ENCODE measurements around the gene FRG2B.
"Not testable (repeated sequence)": the region's sequence is repeated elsewhere in the genome, so short reads cannot be mapped to it uniquely, and the experiment has no call there.

The FRG2B gene

DNA sequence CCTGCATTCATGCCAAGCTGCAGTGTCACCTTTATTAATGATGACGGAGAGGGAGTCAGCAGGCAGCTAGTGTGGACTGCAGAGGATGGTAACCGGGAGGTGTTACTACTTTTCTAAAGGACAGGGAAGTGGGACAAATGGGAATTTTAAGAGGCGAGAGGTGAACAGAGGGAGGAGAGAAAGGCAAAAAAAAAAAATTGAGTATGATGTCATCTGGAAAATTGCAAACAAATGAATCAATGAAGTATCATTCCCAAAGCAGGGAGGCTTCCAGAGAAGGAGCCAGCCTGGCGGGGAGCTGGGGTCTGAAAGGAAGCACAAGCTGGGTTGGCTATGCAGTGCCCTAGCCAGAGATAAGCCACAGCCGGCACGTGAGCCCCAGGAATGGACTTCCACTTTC is 12.9 kb downstream of the FRG2B start:
- Histone ChIP-seq H3K27me3 (ENCODE audit: low read length) (no peaks in the 10 kb centered on the region), H3K36me3 (ENCODE audit: low read length) (no peaks in the 10 kb centered on the region), H3K4me2 (ENCODE audit: low read depth, low read length, poor library complexity, severe bottlenecking) (no peak overlapping the region), H3K9me2 (replicated peaks; ENCODE audit: insufficient read depth, low read length) (no peaks in the 10 kb centered on the region), H3F3A (ENCODE audit: insufficient read depth) (no peaks in the 10 kb centered on the region), H3K4me3 (ENCODE audit: insufficient read depth, low read length, poor library complexity, severe bottlenecking) (no peak overlapping the region), H2AFZ (ENCODE audit: low read depth, low read length, severe bottlenecking) (no peak overlapping the region), H4K20me1 (ENCODE audit: low read depth, low read length) (no peaks in the 10 kb centered on the region), H3K9ac (ENCODE audit: low read length) (no peak overlapping the region), H3K9me3 (ENCODE audit: insufficient read depth, low read length) (no peaks in the 10 kb centered on the region), H3K79me2 (ENCODE audit: insufficient read depth, low read length) (no peaks in the 10 kb centered on the region), H3K27ac (ENCODE audit: low read depth, low read length) (no peak overlapping the region)
- no peak for TF ChIP-seq EZH2phosphoT487 (conservative IDR thresholded peaks at IDR 0.05; ENCODE audit: low read length)
- TF ChIP-seq, protein P1, sequence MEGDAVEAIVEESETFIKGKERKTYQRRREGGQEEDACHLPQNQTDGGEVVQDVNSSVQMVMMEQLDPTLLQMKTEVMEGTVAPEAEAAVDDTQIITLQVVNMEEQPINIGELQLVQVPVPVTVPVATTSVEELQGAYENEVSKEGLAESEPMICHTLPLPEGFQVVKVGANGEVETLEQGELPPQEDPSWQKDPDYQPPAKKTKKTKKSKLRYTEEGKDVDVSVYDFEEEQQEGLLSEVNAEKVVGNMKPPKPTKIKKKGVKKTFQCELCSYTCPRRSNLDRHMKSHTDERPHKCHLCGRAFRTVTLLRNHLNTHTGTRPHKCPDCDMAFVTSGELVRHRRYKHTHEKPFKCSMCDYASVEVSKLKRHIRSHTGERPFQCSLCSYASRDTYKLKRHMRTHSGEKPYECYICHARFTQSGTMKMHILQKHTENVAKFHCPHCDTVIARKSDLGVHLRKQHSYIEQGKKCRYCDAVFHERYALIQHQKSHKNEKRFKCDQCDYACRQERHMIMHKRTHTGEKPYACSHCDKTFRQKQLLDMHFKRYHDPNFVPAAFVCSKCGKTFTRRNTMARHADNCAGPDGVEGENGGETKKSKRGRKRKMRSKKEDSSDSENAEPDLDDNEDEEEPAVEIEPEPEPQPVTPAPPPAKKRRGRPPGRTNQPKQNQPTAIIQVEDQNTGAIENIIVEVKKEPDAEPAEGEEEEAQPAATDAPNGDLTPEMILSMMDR (IDR thresholded peaks at IDR 0.05; ENCODE audit: insufficient read depth, low read length, poor library complexity, severe bottlenecking): no peak

DNA sequence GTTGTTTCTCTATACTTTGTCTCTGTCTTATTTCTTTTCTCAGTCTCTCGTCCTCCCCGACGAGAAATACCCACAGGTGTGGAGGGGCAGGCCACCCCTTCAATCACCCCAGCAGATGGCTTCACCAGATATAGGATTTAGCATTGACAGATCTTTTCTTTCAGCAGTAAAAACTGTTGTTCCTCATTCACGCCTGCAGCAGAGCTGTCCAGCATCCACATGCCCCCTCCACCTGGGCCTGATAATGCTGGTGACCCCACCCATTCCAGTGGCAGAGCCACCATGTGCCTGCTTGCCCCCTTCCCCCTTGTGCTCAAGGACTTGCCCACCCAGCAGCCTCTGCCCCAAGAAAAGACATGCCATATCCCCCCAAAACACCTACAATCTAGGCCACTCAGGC is 15.5 kb downstream of the FRG2B start:
- Histone ChIP-seq H3K9ac (ENCODE audit: low read length) (no peak overlapping the region), H3F3A (ENCODE audit: insufficient read depth) (no peaks in the 10 kb centered on the region), H2AFZ (ENCODE audit: low read depth, low read length, severe bottlenecking) (no peak overlapping the region), H3K36me3 (ENCODE audit: low read length) (no peaks in the 10 kb centered on the region), H3K27me3 (ENCODE audit: low read length) (no peaks in the 10 kb centered on the region), H3K9me3 (ENCODE audit: insufficient read depth, low read length) (peaks cover 15% of the 10 kb centered on the region; the same call in 1 of the 2 replicates), H3K27ac (ENCODE audit: low read depth, low read length) (no peak overlapping the region), H3K4me2 (ENCODE audit: low read depth, low read length, poor library complexity, severe bottlenecking) (no peak overlapping the region), H3K79me2 (ENCODE audit: insufficient read depth, low read length) (no peaks in the 10 kb centered on the region), H4K20me1 (ENCODE audit: low read depth, low read length) (no peaks in the 10 kb centered on the region), H3K9me2 (replicated peaks; ENCODE audit: insufficient read depth, low read length) (no peaks in the 10 kb centered on the region), H3K4me3 (ENCODE audit: insufficient read depth, low read length, poor library complexity, severe bottlenecking) (no peak overlapping the region)
- TF ChIP-seq, protein P1 (IDR thresholded peaks at IDR 0.05; ENCODE audit: insufficient read depth, low read length, poor library complexity, severe bottlenecking): no peak

DNA sequence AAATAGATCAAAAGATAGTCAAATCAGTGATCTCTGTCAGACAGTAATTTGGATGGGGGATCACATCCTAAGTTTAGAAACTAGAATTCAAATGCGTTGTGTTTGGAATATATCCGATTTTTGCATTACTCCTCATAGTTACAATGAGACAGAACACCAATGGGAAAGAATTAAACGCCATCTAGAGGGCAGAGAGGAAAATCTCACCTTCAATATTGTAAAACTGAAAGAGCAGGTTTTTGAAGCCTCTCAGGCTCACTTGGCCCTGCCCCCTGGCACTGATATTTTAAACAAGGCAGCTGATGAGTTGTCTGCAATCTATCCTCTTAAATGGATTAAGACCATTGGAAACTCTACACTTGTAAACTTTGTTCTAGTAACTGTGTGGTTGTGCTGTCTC is 17.7 kb downstream of the FRG2B start:
- Histone ChIP-seq H3K4me2 (ENCODE audit: low read depth, low read length, poor library complexity, severe bottlenecking) (no peak overlapping the region), H3K36me3 (ENCODE audit: low read length) (no peaks in the 10 kb centered on the region), H3K9me2 (replicated peaks; ENCODE audit: insufficient read depth, low read length) (no peaks in the 10 kb centered on the region), H3K9ac (ENCODE audit: low read length) (no peak overlapping the region), H3K27me3 (ENCODE audit: low read length) (no peaks in the 10 kb centered on the region), H3K79me2 (ENCODE audit: insufficient read depth, low read length) (no peaks in the 10 kb centered on the region), H3K4me3 (ENCODE audit: insufficient read depth, low read length, poor library complexity, severe bottlenecking) (no peak overlapping the region), H4K20me1 (ENCODE audit: low read depth, low read length) (no peaks in the 10 kb centered on the region), H3K27ac (ENCODE audit: low read depth, low read length) (no peak overlapping the region), H3K9me3 (ENCODE audit: insufficient read depth, low read length) (peaks cover 15% of the 10 kb centered on the region; the same call in 1 of the 2 replicates), H3F3A (ENCODE audit: insufficient read depth) (no peaks in the 10 kb centered on the region), H2AFZ (ENCODE audit: low read depth, low read length, severe bottlenecking) (no peak overlapping the region)
- TF ChIP-seq, protein P1 (IDR thresholded peaks at IDR 0.05; ENCODE audit: insufficient read depth, low read length, poor library complexity, severe bottlenecking): peak; percentile 54
- TF ChIP-seq EZH2phosphoT487 (conservative IDR thresholded peaks at IDR 0.05; ENCODE audit: low read length): no peak

DNA sequence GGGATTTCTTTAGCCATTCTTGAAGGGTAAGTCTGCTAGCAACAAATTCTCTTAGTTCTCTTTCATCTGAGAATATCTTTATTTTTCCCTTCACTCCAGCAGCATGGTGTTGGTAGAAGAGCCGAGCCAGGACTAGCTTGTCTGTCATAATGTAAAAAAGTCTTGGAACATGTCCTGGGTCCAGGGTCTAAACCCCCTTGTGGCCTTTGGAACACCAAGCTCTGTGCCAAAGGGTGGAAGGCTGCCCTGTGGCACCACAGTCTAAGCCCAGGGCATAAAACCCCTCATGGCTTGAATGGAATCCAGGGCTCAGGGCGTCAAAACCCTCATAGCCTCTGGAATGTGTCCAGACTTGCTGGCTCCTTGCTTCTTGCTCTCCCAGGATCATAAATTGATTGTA is 23.2 kb downstream of the FRG2B start:
- not testable (repeated sequence) for H3K9me2 ChIP-seq (replicated peaks; ENCODE audit: insufficient read depth, low read length); H3K27me3 ChIP-seq (ENCODE audit: low read length); H3K9ac ChIP-seq (ENCODE audit: low read length); H4K20me1 ChIP-seq (ENCODE audit: low read depth, low read length); H3K4me3 ChIP-seq (ENCODE audit: insufficient read depth, low read length, poor library complexity, severe bottlenecking); H3K79me2 ChIP-seq (ENCODE audit: insufficient read depth, low read length); H3K36me3 ChIP-seq (ENCODE audit: low read length); H3F3A ChIP-seq (ENCODE audit: insufficient read depth); H2AFZ ChIP-seq (ENCODE audit: low read depth, low read length, severe bottlenecking); H3K27ac ChIP-seq (ENCODE audit: low read depth, low read length); H3K4me2 ChIP-seq (ENCODE audit: low read depth, low read length, poor library complexity, severe bottlenecking)
- peaks cover 15% of the 10 kb centered on the region; the same call in 1 of the 2 replicates for H3K9me3 ChIP-seq (ENCODE audit: insufficient read depth, low read length)
